ENCODE measurements around the gene INTS4. TPM values are rescaled to one million over a fixed set of nuclear protein-coding genes. Genes with fewer than 3 reads are reported as not detected.

Gene INTS4
- polyA plus RNA-seq, 1 of the 3 experiments (the other 2 are of a cell fraction): 23.0 TPM

GRCh38 chr11:78040691-78041379 lies 46.4 kb upstream of the INTS4 start:
- Histone ChIP-seq H3K9me2 (no peaks in the 10 kb centered on the region), H3K27me3 (ENCODE audit: insufficient read depth) (no peaks in the 10 kb centered on the region), H3K27ac (ENCODE audit: low read depth in 2 of 2, low read length in 1 of 2) (peak overlapping the region; percentile 92 to 100), H3K4me2 (peak overlapping the region; percentile 87), H3F3A (replicated peaks; ENCODE audit: insufficient read depth) (peaks cover 23% of the 10 kb centered on the region), H3K4me1 (ENCODE audit: control insufficient read depth in 1 of 2, insufficient read depth in 2 of 2, low read depth in 1 of 2, low read length in 1 of 2) (peaks cover 32 to 34% of the 10 kb centered on the region in 2 experiments; a peak in 3 of 4 replicates), H3K9ac (peak overlapping the region; percentile 96), H3K9me3 (no peaks in the 10 kb centered on the region), H2AFZ (ENCODE audit: low read depth) (peak overlapping the region; percentile 98), H4K20me1 (ENCODE audit: insufficient read depth) (no peaks in the 10 kb centered on the region), H3K79me2 (ENCODE audit: insufficient read depth) (peaks cover 9% of the 10 kb centered on the region; the same call in 1 of the 2 replicates), H3K4me3 (ENCODE audit: low read depth in 2 of 2, low read length in 1 of 2) (no peak overlapping the region), H3K36me3 (replicated peaks in 1 of 2; ENCODE audit: control insufficient read depth in 1 of 2, insufficient read depth in 2 of 2, low read length in 1 of 2) (no peaks in the 10 kb centered on the region)
- 83% methylated on average over 15 of the region's 15 CpGs for WGBS (ENCODE audit: low lambda C conversion rate)
- TF ChIP-seq JUND (IDR thresholded peaks at IDR 0.05): 0 out of 2 replicates have a peak, but pooled peaks have one; percentile 15
- peak; percentile 10; the same call in 1 of the 2 replicates for TF ChIP-seq MAX (IDR thresholded peaks at IDR 0.05; ENCODE audit: low read depth)
- no peak for TF ChIP-seq USF1 (IDR thresholded peaks at IDR 0.05; ENCODE audit: borderline replicate concordance, low read depth)
- TF ChIP-seq FOSL2 (IDR thresholded peaks at IDR 0.05; ENCODE audit: borderline replicate concordance, low read depth): peak; percentile 25; the same call in 1 of the 2 replicates
- no peak for DNase-seq
- POLR2A ChIA-PET: interaction anchor here (1.2 to 1.9 kb wide), 3 partner anchors 10 to 46 kb away, joined by 4 to 9 read pairs (median 4); partner anchors contain the start of gene INTS4
- CTCF ChIA-PET: interaction anchor here (1.6 kb wide), 1 partner anchor 42 kb away, joined by 6 read pairs; no protein-coding TSS in a partner anchor

GRCh38 chr11:78039919-78040671 lies 45.6 kb upstream of the INTS4 start:
- POLR2A ChIA-PET: interaction anchor here (1.2 to 1.9 kb wide), 2 partner anchors 9 to 46 kb away, joined by 4 to 9 read pairs; partner anchors contain the start of gene INTS4
- H3K4me2 ChIP-seq: peak overlapping the region; percentile 87
- no peaks in the 10 kb centered on the region for H3K9me2 ChIP-seq
- H3K36me3 ChIP-seq (replicated peaks in 1 of 2; ENCODE audit: control insufficient read depth in 1 of 2, insufficient read depth in 2 of 2, low read length in 1 of 2): no peaks in the 10 kb centered on the region
- peaks cover 27 to 31% of the 10 kb centered on the region in 2 experiments; a peak in 3 of 4 replicates for H3K4me1 ChIP-seq (ENCODE audit: control insufficient read depth in 1 of 2, insufficient read depth in 2 of 2, low read depth in 1 of 2, low read length in 1 of 2)
- H3K9me3 ChIP-seq: no peaks in the 10 kb centered on the region
- H4K20me1 ChIP-seq (ENCODE audit: insufficient read depth): no peaks in the 10 kb centered on the region
- H3K9ac ChIP-seq: peak overlapping the region; percentile 96
- peak; percentile 84 for DNase-seq
- WGBS (ENCODE audit: low lambda C conversion rate): 6% methylated on average over 7 of the region's 7 CpGs
- H2AFZ ChIP-seq (ENCODE audit: low read depth): peak overlapping the region; percentile 98
- CTCF ChIA-PET: interaction anchor here (1.0 to 1.6 kb wide), 3 partner anchors 8 to 264 kb away, joined by 3 to 6 read pairs (median 4); no protein-coding TSS in a partner anchor
- H3K27me3 ChIP-seq (ENCODE audit: insufficient read depth): no peaks in the 10 kb centered on the region
- peak overlapping the region in 1 of 2 experiments; percentile 54; a peak in 2 of 4 replicates for H3K4me3 ChIP-seq (ENCODE audit: low read depth in 2 of 2, low read length in 1 of 2)
- H3K27ac ChIP-seq (ENCODE audit: low read depth in 2 of 2, low read length in 1 of 2): peak overlapping the region; percentile 92 to 100
- peaks cover 23% of the 10 kb centered on the region for H3F3A ChIP-seq (replicated peaks; ENCODE audit: insufficient read depth)
- H3K79me2 ChIP-seq (ENCODE audit: insufficient read depth): peaks cover 9% of the 10 kb centered on the region; the same call in 1 of the 2 replicates
- TF ChIP-seq MXI1 (IDR thresholded peaks at IDR 0.05; ENCODE audit: low read depth, low read length): peak; percentile 40; the same call in 1 of the 2 replicates
- TF ChIP-seq FOXM1 (IDR thresholded peaks at IDR 0.05; ENCODE audit: low read depth): no peak
- TF ChIP-seq TCF12 (IDR thresholded peaks at IDR 0.05): peak; percentile 54; the same call in 1 of the 2 replicates
- no peak for TF ChIP-seq RAD21 (IDR thresholded peaks at IDR 0.05; ENCODE audit: low read length)
- TF ChIP-seq GABPA (IDR thresholded peaks at IDR 0.05; ENCODE audit: low read depth): peak; percentile 54
- no peak for TF ChIP-seq ZBTB33 (IDR thresholded peaks at IDR 0.05; ENCODE audit: borderline replicate concordance, low read depth)
- no peak for TF ChIP-seq SMC3 (IDR thresholded peaks at IDR 0.05; ENCODE audit: low read depth, low read length)
- TF ChIP-seq MAX (IDR thresholded peaks at IDR 0.05; ENCODE audit: low read depth): peak; percentile 70; the same call in 1 of the 2 replicates
- peak; percentile 70; the same call in 1 of the 2 replicates for TF ChIP-seq FOXJ3 (CRISPR knock-in tag; IDR thresholded peaks at IDR 0.05)
- peak; percentile 67 for TF ChIP-seq JUND (IDR thresholded peaks at IDR 0.05)
- TF ChIP-seq POLR2AphosphoS5 (IDR thresholded peaks at IDR 0.05; ENCODE audit: low read depth, low read length): peak; percentile 69; the same call in 1 of the 2 replicates
- TF ChIP-seq RXRA (IDR thresholded peaks at IDR 0.05; ENCODE audit: borderline replicate concordance, low read depth): peak; percentile 73; the same call in 1 of the 2 replicates
- no peak for TF ChIP-seq EZH2phosphoT487 (IDR thresholded peaks at IDR 0.05; ENCODE audit: borderline replicate concordance, low read depth)
- no peak for TF ChIP-seq CTCF (IDR thresholded peaks at IDR 0.05)
- TF ChIP-seq TEAD4 (IDR thresholded peaks at IDR 0.05; ENCODE audit: borderline replicate concordance, insufficient read depth): peak; percentile 63
- TF ChIP-seq ELF1 (IDR thresholded peaks at IDR 0.05): peak; percentile 73
- peak; percentile 75 for TF ChIP-seq YY1 (IDR thresholded peaks at IDR 0.05; ENCODE audit: low read depth)

All from SK-N-SH (cell line).